ENCODE results near the gene ABCB11.

GRCh38 chr2:169011698-169012097 lies 19.4 kb downstream of the ABCB11 start:
- TF ChIP-seq CTCF (IDR thresholded peaks at IDR 0.05) (no peak), POLR2A (IDR thresholded peaks at IDR 0.05) (no peak)

Data from vagina (tissue), 2 donors.